RWPE2 (cell line): ENCODE results near the gene DMBT1.
A peak's percentile ranks its signal among the peaks of the same experiment; 100 is the strongest.

Experiments used
- ATAC-seq: fragments of 200-7000 bp; cut with Tn5 transposase; 3 replicates; pipeline ENCODE4 v1.9.1; 2021; ENCODE audit warnings: low read depth
- DNase-seq: peaks from one replicate; pipeline ENCODE4 v3.0.0-alpha.2; 2020; ENCODE audit warnings: low spot score
- H3K27ac ChIP-seq: fragments of 450-650 bp; 2 replicates; pipeline ENCODE4 v1.5.1; 2017; ENCODE audit warnings: mild to moderate bottlenecking; ENCODE audit not compliant: poor library complexity, severe bottlenecking
- H3K27me3 ChIP-seq: fragments of 250-450 bp; sonication (Bioruptor Pico); 2 replicates; pipeline ENCODE4 v1.5.1; 2021; ENCODE audit warnings: mild to moderate bottlenecking, moderate library complexity; ENCODE audit not compliant: insufficient read depth, poor library complexity, severe bottlenecking
- H3K36me3 ChIP-seq: fragments of 250-450 bp; sonication (Bioruptor Pico); 2 replicates; pipeline ENCODE4 v1.5.1; 2020; ENCODE audit warnings: low read depth, mild to moderate bottlenecking, moderate library complexity
- H3K4me1 ChIP-seq: fragments of 250-450 bp; sonication (Bioruptor Pico); 2 replicates; pipeline ENCODE4 v1.5.1; 2021; ENCODE audit warnings: mild to moderate bottlenecking, moderate library complexity; ENCODE audit not compliant: insufficient read depth, poor library complexity, severe bottlenecking
- H3K4me3 ChIP-seq: fragments of 250-450 bp; sonication (Bioruptor Pico); 2 replicates; pipeline ENCODE4 v1.5.1; 2021; ENCODE audit warnings: mild to moderate bottlenecking, moderate library complexity; ENCODE audit not compliant: severe bottlenecking
- H3K9me3 ChIP-seq: fragments of 250-450 bp; sonication (Bioruptor Pico); 2 replicates; pipeline ENCODE4 v1.5.1; 2021; ENCODE audit warnings: mild to moderate bottlenecking, moderate library complexity; ENCODE audit not compliant: severe bottlenecking
- CTCF ChIP-seq: fragments of 450-650 bp; IDR thresholded peaks from one replicate; pipeline ENCODE4 v1.5.1; 2017; ENCODE audit warnings: mild to moderate bottlenecking, moderate library complexity; ENCODE audit not compliant: poor library complexity, severe bottlenecking

The DMBT1 gene

GRCh38 chr10:122650331-122650730 is 89.8 kb downstream of the DMBT1 start:
- no peak overlapping the region for H3K4me3 ChIP-seq
- TF ChIP-seq CTCF = no peak
- no peaks in the 10 kb centered on the region for H3K4me1 ChIP-seq
- DNase-seq (no peak), ATAC-seq (no peak)
- H3K9me3 ChIP-seq = no peaks in the 10 kb centered on the region
- no peaks in the 10 kb centered on the region for H3K36me3 ChIP-seq
- peaks cover 18% of the 10 kb centered on the region for H3K27me3 ChIP-seq
- no peak overlapping the region for H3K27ac ChIP-seq

- no peak overlapping the region for H3K27ac ChIP-seq
- TF ChIP-seq CTCF = no peak
- no peak overlapping the region for H3K4me3 ChIP-seq
- H3K4me1 ChIP-seq = no peaks in the 10 kb centered on the region
- H3K36me3 ChIP-seq = no peaks in the 10 kb centered on the region
- no peaks in the 10 kb centered on the region for H3K9me3 ChIP-seq
- H3K27me3 ChIP-seq = peaks cover 18% of the 10 kb centered on the region
- DNase-seq (peak; percentile 13), ATAC-seq (no peak)
These were observed 95.2 kb downstream of the DMBT1 start for GRCh38 chr10:122655524-122656307.

GRCh38 chr10:122656308-122656705 is 95.8 kb downstream of the DMBT1 start:
- H3K4me1 ChIP-seq = no peaks in the 10 kb centered on the region
- TF ChIP-seq CTCF = no peak
- H3K27me3 ChIP-seq = peaks cover 13% of the 10 kb centered on the region
- H3K9me3 ChIP-seq = no peaks in the 10 kb centered on the region
- no peak for ATAC-seq
- H3K36me3 ChIP-seq = no peaks in the 10 kb centered on the region
- no peak for DNase-seq
- no peak overlapping the region for H3K27ac ChIP-seq
- H3K4me3 ChIP-seq = no peak overlapping the region

GRCh38 chr10:122656741-122657140 is 96.2 kb downstream of the DMBT1 start:
- Histone ChIP-seq H3K36me3 (no peaks in the 10 kb centered on the region), H3K4me1 (no peaks in the 10 kb centered on the region), H3K27me3 (peaks cover 8% of the 10 kb centered on the region), H3K4me3 (no peak overlapping the region), H3K27ac (no peak overlapping the region), H3K9me3 (no peaks in the 10 kb centered on the region)
- TF ChIP-seq CTCF = no peak
- ATAC-seq (no peak), DNase-seq (no peak)

- no peak overlapping the region for H3K4me3 ChIP-seq
- H3K27ac ChIP-seq = no peak overlapping the region
- no peaks in the 10 kb centered on the region for H3K4me1 ChIP-seq
- DNase-seq (no peak), ATAC-seq (no peak)
- no peaks in the 10 kb centered on the region for H3K36me3 ChIP-seq
- TF ChIP-seq CTCF = no peak
- peaks cover 5% of the 10 kb centered on the region for H3K27me3 ChIP-seq
- H3K9me3 ChIP-seq = no peaks in the 10 kb centered on the region
These were observed 96.7 kb downstream of the DMBT1 start for GRCh38 chr10:122657255-122657654.
